ENCODE results near the gene CEP120.

DNA sequence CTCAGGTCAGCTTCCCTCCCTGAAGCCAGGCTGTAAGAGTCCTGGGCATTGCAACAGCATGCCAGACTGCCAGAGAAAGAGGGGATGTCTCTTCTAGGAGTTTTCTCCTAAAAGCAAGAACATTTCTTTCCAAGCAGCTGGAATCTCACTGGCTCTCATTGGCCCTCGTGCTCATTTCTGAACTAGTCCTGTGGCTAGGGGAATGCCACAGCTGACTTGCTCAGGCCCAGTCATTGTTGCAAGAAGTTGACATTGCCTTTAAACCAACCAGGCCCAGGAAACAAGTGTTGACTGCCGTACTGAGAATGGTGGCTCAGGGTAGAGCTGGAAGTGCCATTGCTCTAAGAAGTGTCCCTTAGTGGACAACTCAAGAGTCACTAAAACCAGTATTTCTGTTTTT is 15.0 kb upstream of the CEP120 start:
- no peak for TF ChIP-seq EZH2phosphoT487 (IDR thresholded peaks at IDR 0.05; ENCODE audit: insufficient read depth, low read depth)
- no peak for TF ChIP-seq EZH2 (IDR thresholded peaks at IDR 0.05; ENCODE audit: insufficient read depth, poor library complexity, severe bottlenecking)
